ENCODE results near the gene TRIM17.

Gene TRIM17

GRCh38 chr1:228407106-228408040 lies 9.3 kb downstream of the TRIM17 start (continued):
- TF ChIP-seq ZBTB26 (tag by site-specific recombination; optimal IDR thresholded peaks at IDR 0.05) (no peak), ZNF843 (tag by site-specific recombination; IDR thresholded peaks at IDR 0.05) (0 out of 2 replicates have a peak, but pooled peaks have one; percentile 8), ZNF555 (tag by site-specific recombination; conservative IDR thresholded peaks at IDR 0.05) (no peak), ZBTB8A (tag by site-specific recombination; IDR thresholded peaks at IDR 0.05) (peak; percentile 64; the same call in 1 of the 2 replicates), ZNF792 (tag by site-specific recombination; IDR thresholded peaks at IDR 0.05) (no peak), YY2 (tag by site-specific recombination; IDR thresholded peaks at IDR 0.05) (no peak; the same call in 1 of the 2 replicates), ZNF521 (tag by site-specific recombination; IDR thresholded peaks at IDR 0.05) (no peak), ZNF391 (tag by site-specific recombination; IDR thresholded peaks at IDR 0.05; ENCODE audit: borderline replicate concordance, low read depth) (no peak), ZNF624 (tag by site-specific recombination; IDR thresholded peaks at IDR 0.05) (no peak), BCL6B (tag by site-specific recombination; IDR thresholded peaks at IDR 0.05) (no peak), ZNF830 (tag by site-specific recombination; IDR thresholded peaks at IDR 0.05; ENCODE audit: low read depth) (no peak), ZNF169 (tag by site-specific recombination; IDR thresholded peaks at IDR 0.05) (no peak), CTCF (tag by site-specific recombination; IDR thresholded peaks at IDR 0.05) (no peak), ZNF629 (tag by site-specific recombination; IDR thresholded peaks at IDR 0.05) (no peak), SALL2 (tag by site-specific recombination; IDR thresholded peaks at IDR 0.05; ENCODE audit: borderline replicate concordance) (no peak), ZNF175 (tag by site-specific recombination; IDR thresholded peaks at IDR 0.05) (no peak), KLF1 (tag by site-specific recombination; IDR thresholded peaks at IDR 0.05) (peak; percentile 66; the same call in 1 of the 2 replicates), ZNF362 (tag by site-specific recombination; IDR thresholded peaks at IDR 0.05) (no peak), OSR2 (tag by site-specific recombination; IDR thresholded peaks at IDR 0.05) (no peak), SCRT2 (tag by site-specific recombination; IDR thresholded peaks at IDR 0.05) (no peak), ZNF174 (tag by site-specific recombination; IDR thresholded peaks at IDR 0.05) (no peak), IKZF3 (tag by site-specific recombination; IDR thresholded peaks at IDR 0.05) (peak; percentile 77), KLF9 (tag by site-specific recombination; IDR thresholded peaks at IDR 0.05; ENCODE audit: low read depth) (no peak; the same call in 1 of the 2 replicates), PRDM1 (tag by site-specific recombination; IDR thresholded peaks at IDR 0.05) (no peak), PRDM6 (tag by site-specific recombination; IDR thresholded peaks at IDR 0.05) (no peak), ZBTB48 (tag by site-specific recombination; IDR thresholded peaks at IDR 0.05) (peak; percentile 99), ZNF768 (tag by site-specific recombination; IDR thresholded peaks at IDR 0.05) (no peak), ZNF707 (tag by site-specific recombination; IDR thresholded peaks at IDR 0.05) (no peak), ZNF561 (tag by site-specific recombination; IDR thresholded peaks at IDR 0.05; ENCODE audit: borderline replicate concordance) (no peak), ZNF155 (tag by site-specific recombination; IDR thresholded peaks at IDR 0.05) (no peak), MYNN (tag by site-specific recombination; IDR thresholded peaks at IDR 0.05; ENCODE audit: borderline replicate concordance) (no peak), ZSCAN5A (tag by site-specific recombination; IDR thresholded peaks at IDR 0.05) (no peak)

All from HEK293 (cell line).